ENCODE measurements around the gene ARHGEF18. TPM values are rescaled to one million over a fixed set of nuclear protein-coding genes. Genes with fewer than 3 reads are reported as not detected.

ARHGEF18 gene
- polyA plus RNA-seq (2013, experiment 1 of 2), result 29.3 TPM
- 28.8 TPM for polyA plus RNA-seq (2013, experiment 2 of 2)

DNA sequence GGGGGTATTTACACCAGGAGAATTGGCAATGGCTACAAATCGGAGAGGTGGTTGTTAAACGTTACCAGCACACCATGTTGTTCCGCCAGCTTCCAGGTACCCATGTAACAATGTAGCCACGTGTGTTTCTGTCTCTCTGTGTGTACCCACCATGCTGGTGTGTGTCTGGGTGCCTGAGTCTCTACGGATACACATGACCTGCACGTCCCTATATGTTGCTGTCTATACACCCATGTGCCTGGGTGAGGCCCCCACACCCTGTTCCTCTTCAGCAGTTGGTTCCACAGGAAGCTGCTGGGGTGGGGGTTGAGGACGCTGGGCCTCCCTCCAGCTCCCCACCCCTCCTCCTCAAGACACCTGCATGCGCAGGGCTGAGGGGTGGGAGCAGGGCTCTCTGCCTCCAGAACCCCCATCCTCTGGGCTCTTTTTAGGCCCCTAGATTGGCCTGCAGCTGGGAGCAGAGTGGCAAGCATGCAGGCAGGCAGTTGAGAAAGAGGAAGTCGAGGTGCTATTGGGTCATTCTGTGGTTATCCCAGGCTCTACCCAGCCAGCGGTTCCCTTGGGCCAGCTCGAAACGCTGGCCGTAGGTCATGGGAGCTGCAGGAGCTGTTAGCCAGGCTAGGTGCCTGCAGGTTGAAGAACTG is at the start of gene ARHGEF18:
Gene ARHGEF18, plus strand, starts transcription at position 351 of the 644 bp plus-strand sequence. CDS start 13,954 bp downstream, outside the sequence.
- H2BK5ac ChIP-seq (ENCODE audit: low read depth, low read length, poor library complexity, severe bottlenecking), result no peak within 1 kb of the TSS
- H3K4me3 ChIP-seq (ENCODE audit: insufficient read depth in 1 of 2, low read depth in 1 of 2, low read length in 2 of 2), result no peak within 1 kb of the TSS
- H3K4me2 ChIP-seq (ENCODE audit: low read length, poor library complexity, severe bottlenecking), result no peak within 1 kb of the TSS
- no peaks in the 10 kb centered on the region for H3K4me1 ChIP-seq (ENCODE audit: control insufficient read depth, insufficient read depth, low read depth, low read length)
- no peak within 1 kb of the TSS for H4K8ac ChIP-seq (ENCODE audit: low read length)
- H3K36me3 ChIP-seq (ENCODE audit: control insufficient read depth in 1 of 2, insufficient read depth in 2 of 2, low read depth in 1 of 2, low read length in 2 of 2), result no peaks in the 10 kb centered on the region
- WGBS, result 81% methylated on average over 13 of the region's 13 CpGs
- H2BK12ac ChIP-seq (ENCODE audit: low read length in 2 of 2), result no peak within 1 kb of the TSS
- no peak within 1 kb of the TSS for H3K27ac ChIP-seq (ENCODE audit: low read length, poor library complexity, severe bottlenecking)
- no peak within 1 kb of the TSS for H3K18ac ChIP-seq (ENCODE audit: low read depth in 1 of 2, low read length in 2 of 2)
- H4K91ac ChIP-seq (ENCODE audit: low read length), result no peak within 1 kb of the TSS
- H3K79me1 ChIP-seq (replicated peaks; ENCODE audit: low read length, poor library complexity, severe bottlenecking), result no peaks in the 10 kb centered on the region
- no peak within 1 kb of the TSS for H3K9ac ChIP-seq (ENCODE audit: low read length)
- no peak within 1 kb of the TSS for H3K4ac ChIP-seq (ENCODE audit: low read depth in 1 of 2, low read length in 2 of 2)
- H3K14ac ChIP-seq (ENCODE audit: low read length in 2 of 2), result no peak within 1 kb of the TSS
- no peak for DNase-seq
- peaks cover 6% of the 10 kb centered on the region for H3K9me3 ChIP-seq (ENCODE audit: control insufficient read depth, low read length)
- no peak within 1 kb of the TSS for H2AK5ac ChIP-seq (ENCODE audit: low read length, severe bottlenecking)
- H2BK15ac ChIP-seq (ENCODE audit: low read depth, poor library complexity, severe bottlenecking), result no peak within 1 kb of the TSS
- H3K23ac ChIP-seq (ENCODE audit: low read length in 2 of 2), result no peak within 1 kb of the TSS
- no peak within 1 kb of the TSS for H2BK120ac ChIP-seq (ENCODE audit: low read depth, low read length)
- peaks cover 9 to 29% of the 10 kb centered on the region in 2 experiments for H3K27me3 ChIP-seq (ENCODE audit: control insufficient read depth in 1 of 2, insufficient read depth in 1 of 2, low read length in 2 of 2)
- H2AFZ ChIP-seq (ENCODE audit: low read depth, low read length), result no peak within 1 kb of the TSS

DNA sequence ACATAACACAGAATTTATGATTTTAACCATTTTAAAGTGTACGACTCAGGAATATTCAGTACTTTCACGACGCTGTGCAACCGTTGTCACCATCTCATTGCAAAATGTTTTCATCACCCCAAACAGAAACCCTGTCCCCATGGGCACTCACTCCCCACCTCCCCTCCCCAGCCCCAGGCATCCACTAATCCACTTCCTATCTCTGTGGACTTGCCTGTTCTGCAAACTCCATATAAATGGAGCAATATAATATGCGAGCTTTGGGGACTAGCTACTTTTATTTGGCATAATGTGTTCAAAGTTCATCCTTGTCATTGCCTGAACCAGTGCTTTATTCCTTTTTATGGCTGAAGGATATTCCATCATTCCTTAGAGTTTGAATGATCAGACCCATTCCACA is 47.2 kb upstream of the ARHGEF18 start:
- Histone ChIP-seq H3K36me3 (ENCODE audit: control insufficient read depth in 1 of 2, insufficient read depth in 2 of 2, low read depth in 1 of 2, low read length in 2 of 2) (no peaks in the 10 kb centered on the region), H3K9me3 (ENCODE audit: control insufficient read depth, low read length) (no peaks in the 10 kb centered on the region), H3K4ac (ENCODE audit: low read depth in 1 of 2, low read length in 2 of 2) (no peak overlapping the region), H2AK5ac (ENCODE audit: low read length, severe bottlenecking) (no peak overlapping the region), H3K27ac (ENCODE audit: low read length, poor library complexity, severe bottlenecking) (no peak overlapping the region), H4K8ac (ENCODE audit: low read length) (no peak overlapping the region), H2BK5ac (ENCODE audit: low read depth, low read length, poor library complexity, severe bottlenecking) (no peak overlapping the region), H2BK12ac (ENCODE audit: low read length in 2 of 2) (no peak overlapping the region), H4K91ac (ENCODE audit: low read length) (no peak overlapping the region), H3K4me1 (ENCODE audit: control insufficient read depth, insufficient read depth, low read depth, low read length) (no peaks in the 10 kb centered on the region), H3K23ac (ENCODE audit: low read length in 2 of 2) (no peak overlapping the region), H2BK15ac (ENCODE audit: low read depth, poor library complexity, severe bottlenecking) (no peak overlapping the region), H2BK120ac (ENCODE audit: low read depth, low read length) (no peak overlapping the region), H3K4me2 (ENCODE audit: low read length, poor library complexity, severe bottlenecking) (no peak overlapping the region), H3K18ac (ENCODE audit: low read depth in 1 of 2, low read length in 2 of 2) (no peak overlapping the region), H3K14ac (ENCODE audit: low read length in 2 of 2) (no peak overlapping the region), H3K27me3 (ENCODE audit: control insufficient read depth in 1 of 2, insufficient read depth in 1 of 2, low read length in 2 of 2) (peaks cover 0 to 13% of the 10 kb centered on the region in 2 experiments), H3K79me1 (replicated peaks; ENCODE audit: low read length, poor library complexity, severe bottlenecking) (no peaks in the 10 kb centered on the region), H2AFZ (ENCODE audit: low read depth, low read length) (no peak overlapping the region), H3K9ac (ENCODE audit: low read length) (no peak overlapping the region), H3K4me3 (ENCODE audit: insufficient read depth in 1 of 2, low read depth in 1 of 2, low read length in 2 of 2) (no peak overlapping the region)
- 94% methylated on average over 4 of the region's 5 CpGs for WGBS
- no peak for DNase-seq

DNA sequence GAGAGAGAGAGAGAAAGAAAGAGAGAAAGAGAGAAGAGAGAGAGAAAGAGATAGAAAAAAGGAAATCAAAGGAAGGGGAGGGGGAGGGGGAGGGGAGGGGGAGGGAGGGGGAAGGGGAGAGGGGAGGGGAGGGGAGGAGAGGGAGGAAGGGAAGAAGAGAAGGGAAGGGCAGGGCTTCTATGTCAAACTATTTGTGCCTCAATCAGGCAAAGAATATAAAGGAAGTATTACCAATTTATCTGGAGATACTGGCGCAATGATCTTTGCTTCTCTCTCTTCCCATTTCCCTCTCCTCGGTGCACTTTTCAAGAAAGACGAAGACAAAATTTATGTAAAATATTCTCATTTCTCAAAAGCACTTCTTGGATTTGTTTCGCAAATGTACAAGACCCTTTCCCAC is 45.3 kb upstream of the ARHGEF18 start:
- no peak for DNase-seq
- Histone ChIP-seq H4K8ac (ENCODE audit: low read length) (no peak overlapping the region), H3K27ac (ENCODE audit: low read length, poor library complexity, severe bottlenecking) (no peak overlapping the region), H2BK120ac (ENCODE audit: low read depth, low read length) (no peak overlapping the region), H3K23ac (ENCODE audit: low read length in 2 of 2) (no peak overlapping the region), H3K27me3 (ENCODE audit: control insufficient read depth in 1 of 2, insufficient read depth in 1 of 2, low read length in 2 of 2) (peaks cover 0 to 5% of the 10 kb centered on the region in 2 experiments), H3K79me1 (replicated peaks; ENCODE audit: low read length, poor library complexity, severe bottlenecking) (no peaks in the 10 kb centered on the region), H3K4ac (ENCODE audit: low read depth in 1 of 2, low read length in 2 of 2) (no peak overlapping the region), H3K9ac (ENCODE audit: low read length) (no peak overlapping the region), H3K4me1 (ENCODE audit: control insufficient read depth, insufficient read depth, low read depth, low read length) (no peaks in the 10 kb centered on the region), H2AK5ac (ENCODE audit: low read length, severe bottlenecking) (no peak overlapping the region), H2AFZ (ENCODE audit: low read depth, low read length) (no peak overlapping the region), H2BK15ac (ENCODE audit: low read depth, poor library complexity, severe bottlenecking) (no peak overlapping the region), H2BK12ac (ENCODE audit: low read length in 2 of 2) (no peak overlapping the region), H3K14ac (ENCODE audit: low read length in 2 of 2) (no peak overlapping the region), H3K4me3 (ENCODE audit: insufficient read depth in 1 of 2, low read depth in 1 of 2, low read length in 2 of 2) (no peak overlapping the region), H3K4me2 (ENCODE audit: low read length, poor library complexity, severe bottlenecking) (no peak overlapping the region), H2BK5ac (ENCODE audit: low read depth, low read length, poor library complexity, severe bottlenecking) (no peak overlapping the region), H3K9me3 (ENCODE audit: control insufficient read depth, low read length) (no peaks in the 10 kb centered on the region), H4K91ac (ENCODE audit: low read length) (no peak overlapping the region), H3K18ac (ENCODE audit: low read depth in 1 of 2, low read length in 2 of 2) (no peak overlapping the region), H3K36me3 (ENCODE audit: control insufficient read depth in 1 of 2, insufficient read depth in 2 of 2, low read depth in 1 of 2, low read length in 2 of 2) (no peaks in the 10 kb centered on the region)
- WGBS, result 52% methylated on average over 3 of the region's 4 CpGs

DNA sequence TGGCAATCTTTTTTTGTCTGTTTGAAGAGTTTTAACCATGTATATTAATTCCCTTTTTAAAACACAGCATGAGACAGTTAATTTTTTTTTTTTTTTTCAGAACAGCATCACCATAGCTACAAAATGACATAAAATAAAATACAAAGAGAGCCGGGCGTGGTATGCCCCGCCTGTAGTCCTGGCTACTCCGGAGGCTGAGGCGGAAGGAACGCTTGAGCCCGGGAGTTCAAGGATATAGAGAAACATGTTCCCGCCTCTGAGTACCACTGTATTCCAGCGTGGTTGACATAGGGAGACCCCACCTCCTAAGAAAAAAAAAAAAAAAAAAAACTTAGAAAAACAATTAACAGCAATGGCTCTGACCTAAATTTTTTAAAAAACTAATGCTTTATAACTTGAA is 44.5 kb upstream of the ARHGEF18 start:
- Histone ChIP-seq H2BK5ac (ENCODE audit: low read depth, low read length, poor library complexity, severe bottlenecking) (no peak overlapping the region), H3K14ac (ENCODE audit: low read length in 2 of 2) (no peak overlapping the region), H3K18ac (ENCODE audit: low read depth in 1 of 2, low read length in 2 of 2) (no peak overlapping the region), H4K8ac (ENCODE audit: low read length) (no peak overlapping the region), H3K27me3 (ENCODE audit: control insufficient read depth in 1 of 2, insufficient read depth in 1 of 2, low read length in 2 of 2) (peaks cover 0 to 5% of the 10 kb centered on the region in 2 experiments), H3K23ac (ENCODE audit: low read length in 2 of 2) (no peak overlapping the region), H2BK15ac (ENCODE audit: low read depth, poor library complexity, severe bottlenecking) (no peak overlapping the region), H3K4me3 (ENCODE audit: insufficient read depth in 1 of 2, low read depth in 1 of 2, low read length in 2 of 2) (no peak overlapping the region), H3K36me3 (ENCODE audit: control insufficient read depth in 1 of 2, insufficient read depth in 2 of 2, low read depth in 1 of 2, low read length in 2 of 2) (no peaks in the 10 kb centered on the region), H3K4ac (ENCODE audit: low read depth in 1 of 2, low read length in 2 of 2) (no peak overlapping the region), H2BK12ac (ENCODE audit: low read length in 2 of 2) (no peak overlapping the region), H2AFZ (ENCODE audit: low read depth, low read length) (no peak overlapping the region), H3K4me2 (ENCODE audit: low read length, poor library complexity, severe bottlenecking) (no peak overlapping the region), H3K4me1 (ENCODE audit: control insufficient read depth, insufficient read depth, low read depth, low read length) (no peaks in the 10 kb centered on the region), H3K27ac (ENCODE audit: low read length, poor library complexity, severe bottlenecking) (no peak overlapping the region), H4K91ac (ENCODE audit: low read length) (no peak overlapping the region), H3K79me1 (replicated peaks; ENCODE audit: low read length, poor library complexity, severe bottlenecking) (no peaks in the 10 kb centered on the region), H3K9ac (ENCODE audit: low read length) (no peak overlapping the region), H2BK120ac (ENCODE audit: low read depth, low read length) (no peak overlapping the region), H2AK5ac (ENCODE audit: low read length, severe bottlenecking) (no peak overlapping the region), H3K9me3 (ENCODE audit: control insufficient read depth, low read length) (no peaks in the 10 kb centered on the region)
- WGBS, result 90% methylated on average over 7 of the region's 9 CpGs
- no peak for DNase-seq

All from mesenchymal stem cell (in vitro differentiated cells and primary cell).